Prostate gland (tissue), 2 donors: ENCODE measurements around the gene ARHGAP26. TPM values are rescaled to one million over a fixed set of nuclear protein-coding genes. Genes with fewer than 3 reads are reported as not detected.
A peak's percentile ranks its signal among the peaks of the same experiment; 100 is the strongest.

Source experiments
- DNase-seq: peaks from one replicate; pipeline ENCODE4 v3.0.0-alpha.2; 2019; ENCODE audit warnings: low spot score
- H3K27ac ChIP-seq, 2 donors: fragments of 200-600 bp; sonication (generic); 2 replicates each; pipeline ENCODE4 v1.5.1; 2017 to 2019
- H3K27me3 ChIP-seq: fragments of 200-600 bp; sonication (generic); replicated peaks from 2 replicates; pipeline ENCODE4 v1.5.1; 2019; ENCODE audit not compliant: insufficient read depth
- H3K36me3 ChIP-seq, 2 donors: fragments of 200-600 bp; sonication (generic); 1 replicate in 1 of 2; 2 replicates in 1 of 2; pipeline versions ENCODE4 v1.5.1 to v1.8.1; 2017 to 2019
- H3K4me1 ChIP-seq: fragments of 200-600 bp; sonication (generic); replicated peaks from 2 replicates; pipeline ENCODE4 v1.5.1; 2019
- H3K4me3 ChIP-seq, 2 donors: fragments of 200-600 bp; sonication (generic); 2 replicates each; pipeline ENCODE4 v1.5.1; 2017 to 2019
- H3K9me3 ChIP-seq: fragments of 200-600 bp; sonication (generic); 2 replicates; pipeline ENCODE4 v1.5.1; 2017
- POLR2A ChIP-seq: fragments of 450-650 bp; IDR thresholded peaks from one replicate; pipeline ENCODE4 v1.6.1; 2016; ENCODE audit warnings: antibody characterized with exemption, mild to moderate bottlenecking
- POLR2AphosphoS5 ChIP-seq: sonication (generic); formaldehyde crosslinking; IDR thresholded peaks from one replicate; pipeline ENCODE4 v1.6.1; 2017; ENCODE audit warnings: antibody characterized with exemption
- WGBS: methylation state at CpG from one replicate; pipeline ENCODE4 v1.1.5; 2018; 5-methylcytosine and 5-hydroxymethylcytosine counted together
- intact Hi-C: fragments of 100-400 bp; cut with DNase I; formaldehyde crosslinking; loops from one replicate; pipeline ENCODE4 v1.14.2; 2022
- total RNA-seq, 2 donors: library from RNA; depleted of rRNA; stranded (reverse); fragments of >200 nt; gene quantifications; one replicate each; pipeline ENCODE4 v1.1.0, GENCODE V29; 2016
- TF ChIP-seq, protein P1 (sequence below), 4 experiments: fragments of 200-600 bp in 2 of 4; fragments of 450-650 bp in 2 of 4; sonication (generic) in 2 of 4; IDR thresholded peaks; 1 replicate in 3 of 4; 2 replicates in 1 of 4; pipeline ENCODE4 v1.5.1; 2016 to 2019; ENCODE audit warnings: antibody characterized with exemption in 4 of 4, mild to moderate bottlenecking in 2 of 4, moderate library complexity in 2 of 4

ARHGAP26 gene
- total RNA-seq, 2 donors from 2014 or later = 11.7 to 39.8 TPM

DNA sequence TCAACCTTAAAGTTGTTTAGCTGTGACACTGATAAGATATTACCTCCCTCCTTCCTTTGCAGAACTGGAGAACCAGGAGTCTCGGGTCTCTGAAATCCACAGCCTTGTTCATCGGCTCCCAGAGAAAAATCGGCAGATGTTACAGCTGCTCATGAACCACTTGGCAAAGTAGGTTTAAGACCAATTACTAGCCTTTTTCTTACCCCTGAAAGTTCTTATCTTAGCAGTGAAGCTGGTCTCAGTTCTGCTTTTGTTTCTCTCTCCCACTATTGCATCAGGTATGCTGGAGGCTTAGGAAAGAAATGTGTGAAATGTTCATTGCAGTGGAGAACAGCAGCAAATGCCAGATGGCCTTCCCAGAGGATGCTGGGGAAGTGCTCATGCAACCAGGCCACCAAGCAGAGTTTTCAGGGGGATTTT, 287.4 kb downstream of the ARHGAP26 start:
- H3K4me3 ChIP-seq = no peak overlapping the region
- no peak overlapping the region for H3K27ac ChIP-seq
- DNase-seq = no peak
- H3K4me1 ChIP-seq = no peaks in the 10 kb centered on the region
- TF ChIP-seq POLR2AphosphoS5 (no peak), POLR2A (no peak)
- TF ChIP-seq, protein P1, sequence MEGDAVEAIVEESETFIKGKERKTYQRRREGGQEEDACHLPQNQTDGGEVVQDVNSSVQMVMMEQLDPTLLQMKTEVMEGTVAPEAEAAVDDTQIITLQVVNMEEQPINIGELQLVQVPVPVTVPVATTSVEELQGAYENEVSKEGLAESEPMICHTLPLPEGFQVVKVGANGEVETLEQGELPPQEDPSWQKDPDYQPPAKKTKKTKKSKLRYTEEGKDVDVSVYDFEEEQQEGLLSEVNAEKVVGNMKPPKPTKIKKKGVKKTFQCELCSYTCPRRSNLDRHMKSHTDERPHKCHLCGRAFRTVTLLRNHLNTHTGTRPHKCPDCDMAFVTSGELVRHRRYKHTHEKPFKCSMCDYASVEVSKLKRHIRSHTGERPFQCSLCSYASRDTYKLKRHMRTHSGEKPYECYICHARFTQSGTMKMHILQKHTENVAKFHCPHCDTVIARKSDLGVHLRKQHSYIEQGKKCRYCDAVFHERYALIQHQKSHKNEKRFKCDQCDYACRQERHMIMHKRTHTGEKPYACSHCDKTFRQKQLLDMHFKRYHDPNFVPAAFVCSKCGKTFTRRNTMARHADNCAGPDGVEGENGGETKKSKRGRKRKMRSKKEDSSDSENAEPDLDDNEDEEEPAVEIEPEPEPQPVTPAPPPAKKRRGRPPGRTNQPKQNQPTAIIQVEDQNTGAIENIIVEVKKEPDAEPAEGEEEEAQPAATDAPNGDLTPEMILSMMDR (IDR thresholded peaks at IDR 0.05) = no peak
- H3K9me3 ChIP-seq = no peaks in the 10 kb centered on the region
- intact Hi-C loops = loop anchor here (5.0 kb wide), 1 partner anchor 85 kb away; no protein-coding TSS in a partner anchor
- no peaks in the 10 kb centered on the region for H3K27me3 ChIP-seq
- no peaks in the 10 kb centered on the region for H3K36me3 ChIP-seq
- WGBS = 88% methylated on average over 3 of the region's 3 CpGs

DNA sequence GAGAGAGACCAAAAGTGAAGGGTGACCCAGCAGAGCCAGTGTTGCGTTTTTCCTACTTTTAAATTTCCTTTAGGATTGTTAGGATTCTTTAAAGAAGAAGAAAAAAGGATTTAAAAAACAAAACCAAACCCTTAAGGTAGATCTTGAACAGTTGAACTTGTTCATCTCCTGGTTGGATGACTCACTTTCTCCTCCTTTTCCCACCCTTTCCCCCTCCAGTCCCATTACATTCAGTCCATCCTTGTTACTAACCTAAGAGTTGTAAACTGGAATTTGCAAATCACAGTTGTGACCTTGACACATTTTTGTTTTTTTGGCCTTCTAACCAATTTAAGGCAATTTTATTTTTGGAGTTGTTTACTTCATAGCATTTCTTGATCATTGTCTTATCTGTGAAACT, 289.2 kb downstream of the ARHGAP26 start:
- Histone ChIP-seq H3K27me3 (no peaks in the 10 kb centered on the region), H3K4me3 (no peak overlapping the region), H3K4me1 (no peaks in the 10 kb centered on the region), H3K9me3 (no peaks in the 10 kb centered on the region), H3K27ac (no peak overlapping the region), H3K36me3 (no peaks in the 10 kb centered on the region)
- no peak for DNase-seq
- 95% methylated on average over 1 of the region's 1 CpG for WGBS
- intact Hi-C loops = loop anchor here (5.0 kb wide), 1 partner anchor 83 kb away; no protein-coding TSS in a partner anchor
- TF ChIP-seq POLR2A = no peak
- TF ChIP-seq POLR2AphosphoS5 = no peak
- TF ChIP-seq, protein P1 (IDR thresholded peaks at IDR 0.05) = no peak

DNA sequence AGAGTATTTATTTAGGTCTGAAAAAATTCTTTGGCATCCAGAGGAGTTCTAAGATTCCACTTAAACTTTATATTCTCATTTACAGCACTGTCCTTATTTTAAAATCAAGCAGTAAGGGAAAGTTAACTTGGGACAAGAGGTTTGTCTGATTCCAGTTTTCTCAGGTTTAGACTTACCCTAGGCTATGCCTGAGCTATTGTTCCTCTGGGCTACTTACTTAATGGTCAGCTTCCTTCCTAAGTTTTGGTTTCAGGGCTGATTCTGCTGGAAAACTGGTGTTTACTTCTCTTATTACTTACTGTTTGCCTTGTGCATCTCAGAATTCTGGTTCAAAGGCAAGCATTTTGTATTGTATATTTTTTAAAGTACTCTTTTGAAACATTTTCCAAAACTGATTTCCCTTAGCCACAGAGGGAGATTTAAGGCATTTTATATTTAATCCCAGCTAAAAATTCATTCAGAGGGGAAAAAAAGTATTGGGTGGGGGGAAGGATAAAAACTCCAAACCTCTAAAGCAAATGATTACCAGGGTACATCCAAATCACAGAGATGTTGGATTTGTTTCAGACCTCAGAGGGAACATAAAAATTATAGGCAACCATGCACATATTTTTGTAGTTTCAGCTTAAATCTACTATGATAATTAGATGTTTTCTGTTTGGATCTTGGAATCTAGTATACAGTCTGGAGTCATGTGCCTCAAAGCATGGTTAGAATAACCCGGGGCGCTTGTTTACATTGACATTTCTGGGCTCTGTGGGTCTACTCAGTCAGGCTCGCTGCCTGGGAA, 290.0 kb downstream of the ARHGAP26 start:
- TF ChIP-seq POLR2A (no peak), POLR2AphosphoS5 (no peak)
- TF ChIP-seq, protein P1 (IDR thresholded peaks at IDR 0.05) = no peak
- Histone ChIP-seq H3K4me1 (no peaks in the 10 kb centered on the region), H3K27ac (no peak overlapping the region), H3K4me3 (no peak overlapping the region), H3K9me3 (no peaks in the 10 kb centered on the region), H3K36me3 (no peaks in the 10 kb centered on the region), H3K27me3 (no peaks in the 10 kb centered on the region)
- DNase-seq = no peak
- intact Hi-C loops = loop anchor here (5.0 kb wide), 1 partner anchor 82 kb away; no protein-coding TSS in a partner anchor
- 84% methylated on average over 3 of the region's 3 CpGs for WGBS

DNA sequence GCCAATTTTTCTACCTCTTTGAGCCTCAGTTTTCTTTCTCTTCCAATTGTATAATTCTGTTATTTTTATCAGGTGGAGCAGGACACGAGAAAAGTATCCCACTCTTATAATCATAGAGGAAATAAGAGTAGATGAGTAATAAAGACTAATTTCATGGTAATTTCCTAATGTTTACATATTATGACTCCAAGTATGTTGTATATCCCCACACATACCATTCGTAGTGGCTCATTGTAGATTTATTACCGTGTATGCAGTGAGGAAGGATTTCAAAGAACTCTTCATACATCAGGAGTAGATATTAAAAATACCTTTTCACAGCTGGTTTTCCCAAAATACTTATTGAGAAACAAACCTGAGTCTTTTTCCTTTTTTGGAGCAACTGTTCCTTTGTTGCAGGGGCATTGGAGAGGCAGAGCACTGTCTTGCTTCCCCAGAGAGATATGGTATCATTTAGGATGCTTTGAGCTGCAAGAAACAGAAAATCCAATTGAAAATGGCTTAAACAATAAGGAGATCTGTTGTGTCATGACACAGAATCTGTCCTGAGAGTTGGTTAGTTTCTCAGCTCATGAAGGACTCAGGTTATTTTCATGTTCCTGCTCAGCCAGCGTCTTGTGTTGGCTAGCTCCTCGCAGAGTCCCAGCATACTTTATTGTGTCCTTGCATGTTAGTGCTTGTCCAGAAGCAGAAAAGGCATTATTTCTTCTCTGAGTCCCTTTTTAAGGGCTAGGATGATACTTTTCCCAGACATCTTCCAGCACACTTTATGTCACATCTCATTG, 291.2 kb downstream of the ARHGAP26 start:
- no peaks in the 10 kb centered on the region for H3K4me1 ChIP-seq
- DNase-seq = peak; percentile 48
- 36% methylated on average over 5 of the region's 5 CpGs for WGBS
- H3K27me3 ChIP-seq = no peaks in the 10 kb centered on the region
- no peaks in the 10 kb centered on the region for H3K36me3 ChIP-seq
- no peaks in the 10 kb centered on the region for H3K9me3 ChIP-seq
- TF ChIP-seq POLR2AphosphoS5 (peak; percentile 46), POLR2A (no peak)
- TF ChIP-seq, protein P1 (IDR thresholded peaks at IDR 0.05) = no peak
- H3K27ac ChIP-seq = peak overlapping the region in 1 of 2 donors; percentile 9
- intact Hi-C loops = no loop called here
- no peak overlapping the region for H3K4me3 ChIP-seq
